Gastrocnemius medialis (tissue), 4 donors: ENCODE results near the gene RAB15. TPM values are rescaled to one million over a fixed set of nuclear protein-coding genes. Genes with fewer than 3 reads are reported as not detected.

ENCODE experiments used
- ATAC-seq, 2 donors: fragments of 150-250 bp; one replicate each; pipeline ENCODE4 v1.9.1; 2016
- DNase-seq, 2 donors: peaks; one replicate each; pipeline ENCODE4 v3.0.0-alpha.2; 2019
- H3K27ac ChIP-seq, 4 donors: fragments of 200-600 bp; sonication (generic); 1 replicate in 1 of 4; 2 replicates in 3 of 4; pipeline ENCODE4 v1.5.1; 2016 to 2018; ENCODE audit warnings: mild to moderate bottlenecking in 2 of 4, moderate library complexity in 1 of 4
- H3K27me3 ChIP-seq, 3 donors: fragments of 200-600 bp; sonication (generic) in 2 of 3; 1 replicate in 1 of 3; 2 replicates in 2 of 3; pipeline versions ENCODE4 v1.5.1 to v1.6.0; 2016 to 2019; ENCODE audit warnings: mild to moderate bottlenecking in 1 of 3, moderate library complexity in 1 of 3
- H3K36me3 ChIP-seq, 2 donors: fragments of 200-600 bp; sonication (generic) in 1 of 2; one replicate each; pipeline ENCODE4 v1.5.1; 2017 to 2018
- H3K4me1 ChIP-seq, 2 donors: fragments of 200-600 bp; sonication (generic) in 1 of 2; one replicate each; pipeline ENCODE4 v1.5.1; 2016 to 2017; ENCODE audit warnings: mild to moderate bottlenecking in 2 of 2
- H3K4me3 ChIP-seq, 4 donors: fragments of 200-600 bp; sonication (generic) in 3 of 4; 1 replicate in 1 of 4; 2 replicates in 3 of 4; pipeline ENCODE4 v1.5.1; 2016 to 2019; ENCODE audit warnings: mild to moderate bottlenecking in 2 of 4
- H3K9me3 ChIP-seq, 3 donors: fragments of 200-600 bp; sonication (generic) in 2 of 3; 1 replicate in 1 of 3; 2 replicates in 2 of 3; pipeline ENCODE4 v1.5.1; 2016 to 2019
- CTCF ChIP-seq, 5 experiments: fragments of 450-650 bp in 3 of 5; fragments of 200-600 bp in 2 of 5; sonication (generic) in 2 of 5; IDR thresholded peaks in 4 of 5; conservative IDR thresholded peaks in 1 of 5; 1 replicate in 4 of 5; 2 replicates in 1 of 5; pipeline ENCODE4 v1.5.1; 2016 to 2019; ENCODE audit warnings: antibody characterized with exemption in 5 of 5, mild to moderate bottlenecking in 3 of 5, moderate library complexity in 3 of 5
- POLR2A ChIP-seq, 2 donors: fragments of 450-650 bp; IDR thresholded peaks; one replicate each; pipeline ENCODE4 v1.6.1; 2017; ENCODE audit warnings: antibody characterized with exemption in 2 of 2, mild to moderate bottlenecking in 2 of 2, moderate library complexity in 2 of 2
- in situ Hi-C, 4 donors: fragments of 200-750 bp; cut with MboI; loops; one replicate each; pipeline versions ENCODE4 v1.15.0 to v1.8.0; 2017; ENCODE audit warnings: low sequenced_read_pairs in 4 of 4
- intact Hi-C: fragments of 100-400 bp; cut with DNase I; formaldehyde crosslinking; loops from one replicate; pipeline ENCODE4 v1.15.1; 2023; ENCODE audit warnings: low total_unique reads
- total RNA-seq, 4 donors: library from RNA; depleted of rRNA; stranded (reverse); fragments of >200 nt; gene quantifications; one replicate each; pipeline versions ENCODE4 v1.1.0 to v1.2.3, GENCODE V29; 2016

RAB15 gene
- total RNA-seq, 4 donors from 2014 or later = 0.51 to 7.3 (median 2.0) TPM

GRCh38 chr14:64919618-64920017 is 52.5 kb downstream of the RAB15 start:
- in situ Hi-C loops = loop anchor here in 1 of 4 donors (10.0 kb wide), 1 partner anchor 65 kb away; the partner anchor contains the start of gene FNTB
- intact Hi-C loops = loop anchor here (10.0 kb wide), 1 partner anchor 415 kb away; the partner anchor contains the start of genes ZBTB1 and ZBTB25
- TF ChIP-seq POLR2A (IDR thresholded peaks at IDR 0.05) (no peak), CTCF (IDR thresholded peaks at IDR 0.05 in 4 of 5, conservative IDR thresholded peaks at IDR 0.05 in 1 of 5) (no peak)
- DNase-seq = no peak
- H3K36me3 ChIP-seq = peaks cover 0 to 8% of the 10 kb centered on the region in 2 donors
- H3K27ac ChIP-seq = peak overlapping the region in 1 of 4 donors; percentile 3
- no peaks in the 10 kb centered on the region for H3K27me3 ChIP-seq
- H3K4me1 ChIP-seq = peaks cover 45 to 49% of the 10 kb centered on the region in 2 donors
- no peak for ATAC-seq
- H3K9me3 ChIP-seq = no peaks in the 10 kb centered on the region
- H3K4me3 ChIP-seq = no peak overlapping the region

GRCh38 chr14:64919215-64919614 is 52.9 kb downstream of the RAB15 start:
- H3K27ac ChIP-seq = peak overlapping the region in 1 of 4 donors; percentile 3
- in situ Hi-C loops = loop anchor here in 1 of 4 donors (10.0 kb wide), 1 partner anchor 66 kb away; the partner anchor contains the start of gene FNTB

DNA sequence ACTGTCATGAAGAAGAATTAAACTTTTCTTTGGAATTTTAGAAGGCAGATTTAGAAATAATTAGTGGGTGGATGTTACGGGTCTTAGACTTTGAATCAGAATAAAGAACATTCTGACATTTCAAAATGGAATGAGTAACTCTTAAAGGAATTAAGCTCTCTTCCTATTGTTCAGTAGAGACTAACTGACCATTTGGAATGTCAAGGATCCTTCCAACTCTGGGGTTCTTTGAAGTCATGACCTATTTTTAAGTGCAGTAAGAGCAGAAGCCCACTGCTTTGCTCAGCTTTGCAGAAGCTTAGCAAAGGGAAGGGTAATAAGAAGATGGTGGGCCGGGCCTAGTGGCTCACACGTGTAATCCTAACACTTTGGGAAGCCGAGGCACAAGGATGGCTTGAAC is 53.9 kb downstream of the RAB15 start:
- peak overlapping the region in 2 of 4 donors; percentile 15 to 24 for H3K27ac ChIP-seq
- in situ Hi-C loops = loop anchor here in 1 of 4 donors (10.0 kb wide), 1 partner anchor 67 kb away; the partner anchor contains the start of gene FNTB
- intact Hi-C loops = loop anchor here (10.0 kb wide), 1 partner anchor 413 kb away; the partner anchor contains the start of genes ZBTB1 and ZBTB25

More at GRCh38 chr14:64919215-64919614, 52.9 kb downstream of the RAB15 start:
- peaks cover 45 to 49% of the 10 kb centered on the region in 2 donors for H3K4me1 ChIP-seq
- H3K27me3 ChIP-seq = no peaks in the 10 kb centered on the region
- DNase-seq (no peak), ATAC-seq (no peak)
- no peak for TF ChIP-seq CTCF (IDR thresholded peaks at IDR 0.05 in 4 of 5, conservative IDR thresholded peaks at IDR 0.05 in 1 of 5)
- TF ChIP-seq POLR2A (IDR thresholded peaks at IDR 0.05) = no peak
- H3K36me3 ChIP-seq = peaks cover 0 to 4% of the 10 kb centered on the region in 2 donors
- H3K4me3 ChIP-seq = no peak overlapping the region
- intact Hi-C loops = loop anchor here (10.0 kb wide), 1 partner anchor 414 kb away; the partner anchor contains the start of genes ZBTB1 and ZBTB25
- H3K9me3 ChIP-seq = no peaks in the 10 kb centered on the region

DNA sequence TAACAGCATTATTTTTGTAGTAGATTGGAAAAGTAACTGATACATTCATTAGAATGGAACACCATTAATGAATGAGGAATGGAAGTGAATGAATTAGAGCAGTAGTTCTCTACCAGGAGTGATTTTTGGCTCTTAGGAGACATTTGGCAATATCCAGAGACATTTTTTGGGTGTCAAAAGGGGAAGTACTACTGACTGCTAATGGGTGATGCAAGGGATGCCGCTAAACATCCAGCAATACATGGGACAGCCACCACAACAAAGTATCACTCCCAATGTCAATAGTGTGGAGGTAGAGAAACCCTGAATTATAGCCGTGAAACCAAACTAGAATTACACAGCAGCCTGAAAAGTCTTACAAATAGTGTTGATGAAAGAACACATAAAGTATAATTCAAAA is 56.3 kb downstream of the RAB15 start:
- ATAC-seq = no peak
- Histone ChIP-seq H3K9me3 (no peaks in the 10 kb centered on the region), H3K4me1 (peaks cover 48 to 49% of the 10 kb centered on the region in 2 donors), H3K4me3 (peak overlapping the region in 1 of 4 donors; percentile 100), H3K36me3 (no peaks in the 10 kb centered on the region), H3K27me3 (no peaks in the 10 kb centered on the region), H3K27ac (no peak overlapping the region)
- in situ Hi-C loops (loop anchor here in 1 of 4 donors (10.0 kb wide), 1 partner anchor 69 kb away; the partner anchor contains the start of gene FNTB), intact Hi-C loops (loop anchor here (10.0 kb wide), 1 partner anchor 411 kb away; the partner anchor contains the start of genes ZBTB1 and ZBTB25)
- no peak for DNase-seq
- TF ChIP-seq POLR2A (IDR thresholded peaks at IDR 0.05) (no peak), CTCF (IDR thresholded peaks at IDR 0.05 in 4 of 5, conservative IDR thresholded peaks at IDR 0.05 in 1 of 5) (no peak)

More for the DNA sequence above, 53.9 kb downstream of the RAB15 start:
- Histone ChIP-seq H3K4me1 (peaks cover 49% of the 10 kb centered on the region in 2 donors), H3K9me3 (no peaks in the 10 kb centered on the region), H3K27me3 (no peaks in the 10 kb centered on the region), H3K4me3 (no peak overlapping the region), H3K36me3 (no peaks in the 10 kb centered on the region)
- no peak for ATAC-seq
- TF ChIP-seq CTCF (IDR thresholded peaks at IDR 0.05 in 4 of 5, conservative IDR thresholded peaks at IDR 0.05 in 1 of 5) (no peak), POLR2A (IDR thresholded peaks at IDR 0.05) (no peak)
- DNase-seq = no peak
